ENCODE data around the gene UMOD.
"Not testable (repeated sequence)": the region's sequence is repeated elsewhere in the genome, so short reads cannot be mapped to it uniquely, and the experiment has no call there.

UMOD gene

DNA sequence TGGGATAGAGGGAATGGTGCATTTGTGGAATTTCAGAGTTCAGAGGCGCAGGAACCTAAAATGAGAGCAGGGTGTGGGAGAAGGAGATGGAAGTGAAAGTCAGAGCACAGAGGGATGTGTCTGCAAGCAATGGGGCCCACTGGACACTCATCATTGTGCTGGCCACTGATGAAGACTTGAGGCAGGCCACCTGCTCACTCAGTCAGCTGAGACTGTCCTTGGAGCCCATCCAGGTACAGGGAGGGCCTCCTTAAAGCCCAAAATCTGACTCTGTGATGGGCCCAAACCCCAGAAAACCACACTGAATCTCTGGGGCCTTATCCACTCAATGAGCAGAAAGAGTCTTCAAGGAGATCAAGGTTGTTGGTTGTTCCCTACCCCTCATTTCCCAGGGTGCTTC, 30.8 kb downstream of the UMOD start:
- H3K79me2 ChIP-seq, result no peaks in the 10 kb centered on the region
- H3K4me3 ChIP-seq (ENCODE audit: low read depth, low read length), result no peak overlapping the region
- no peaks in the 10 kb centered on the region for H3K4me1 ChIP-seq
- H3K27me3 ChIP-seq (ENCODE audit: control insufficient read depth, insufficient read depth, low read length), result no peaks in the 10 kb centered on the region
- H3K4me2 ChIP-seq (ENCODE audit: low read length), result no peak overlapping the region
- H3K36me3 ChIP-seq (ENCODE audit: control insufficient read depth, insufficient read depth, low read length), result no peaks in the 10 kb centered on the region
- no peak overlapping the region for H3K9ac ChIP-seq
- H2AFZ ChIP-seq, result no peak overlapping the region
- no peak overlapping the region for H3K27ac ChIP-seq
- TF ChIP-seq, protein P1, sequence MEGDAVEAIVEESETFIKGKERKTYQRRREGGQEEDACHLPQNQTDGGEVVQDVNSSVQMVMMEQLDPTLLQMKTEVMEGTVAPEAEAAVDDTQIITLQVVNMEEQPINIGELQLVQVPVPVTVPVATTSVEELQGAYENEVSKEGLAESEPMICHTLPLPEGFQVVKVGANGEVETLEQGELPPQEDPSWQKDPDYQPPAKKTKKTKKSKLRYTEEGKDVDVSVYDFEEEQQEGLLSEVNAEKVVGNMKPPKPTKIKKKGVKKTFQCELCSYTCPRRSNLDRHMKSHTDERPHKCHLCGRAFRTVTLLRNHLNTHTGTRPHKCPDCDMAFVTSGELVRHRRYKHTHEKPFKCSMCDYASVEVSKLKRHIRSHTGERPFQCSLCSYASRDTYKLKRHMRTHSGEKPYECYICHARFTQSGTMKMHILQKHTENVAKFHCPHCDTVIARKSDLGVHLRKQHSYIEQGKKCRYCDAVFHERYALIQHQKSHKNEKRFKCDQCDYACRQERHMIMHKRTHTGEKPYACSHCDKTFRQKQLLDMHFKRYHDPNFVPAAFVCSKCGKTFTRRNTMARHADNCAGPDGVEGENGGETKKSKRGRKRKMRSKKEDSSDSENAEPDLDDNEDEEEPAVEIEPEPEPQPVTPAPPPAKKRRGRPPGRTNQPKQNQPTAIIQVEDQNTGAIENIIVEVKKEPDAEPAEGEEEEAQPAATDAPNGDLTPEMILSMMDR (IDR thresholded peaks at IDR 0.05), result no peak
- H3K9me3 ChIP-seq (ENCODE audit: control insufficient read depth, low read length), result no peaks in the 10 kb centered on the region

DNA sequence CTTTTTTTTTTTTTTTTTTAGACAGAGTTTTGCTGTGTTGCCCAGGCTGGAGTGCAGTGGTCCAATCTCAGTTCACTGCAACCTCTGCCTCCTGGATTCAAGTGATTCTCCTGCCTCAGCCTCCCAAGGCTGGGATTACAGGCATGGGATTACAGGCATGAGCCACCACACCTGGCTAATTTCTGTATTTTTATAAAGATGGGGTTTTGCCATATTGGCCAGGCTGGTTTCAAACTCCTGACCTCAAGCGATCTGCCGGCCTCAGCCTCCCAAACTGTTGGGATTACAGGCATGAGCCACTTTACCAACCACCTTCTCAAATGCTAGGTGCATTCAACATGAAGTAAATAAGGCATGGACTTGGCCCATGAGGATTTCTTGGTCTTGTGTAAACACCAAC, 31.5 kb downstream of the UMOD start:
- H3K9ac ChIP-seq; H3K79me2 ChIP-seq; H2AFZ ChIP-seq; H3K4me3 ChIP-seq (ENCODE audit: low read depth, low read length); H3K4me1 ChIP-seq; H3K4me2 ChIP-seq (ENCODE audit: low read length); H3K36me3 ChIP-seq (ENCODE audit: control insufficient read depth, insufficient read depth, low read length); H3K27ac ChIP-seq; H3K9me3 ChIP-seq (ENCODE audit: control insufficient read depth, low read length); H3K27me3 ChIP-seq (ENCODE audit: control insufficient read depth, insufficient read depth, low read length): not testable (repeated sequence)

DNA sequence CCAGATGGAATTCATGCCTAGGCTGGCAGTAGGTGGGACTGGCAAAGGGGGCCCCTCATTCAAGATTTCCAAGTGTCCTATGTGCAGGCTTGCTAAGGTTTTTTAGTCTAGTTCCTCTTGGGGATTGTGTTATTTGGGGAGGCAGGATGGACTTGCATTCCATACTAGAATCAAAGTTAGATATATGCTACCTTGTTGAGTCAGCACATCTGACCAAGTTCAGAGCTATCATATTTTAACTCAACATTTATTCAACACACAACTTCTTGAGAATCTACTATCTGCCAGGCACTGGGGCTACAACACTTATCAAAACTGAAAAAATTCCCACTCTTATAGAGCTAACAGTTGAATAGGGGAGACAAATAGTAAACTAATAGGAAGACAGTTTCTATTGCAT, 31.9 kb downstream of the UMOD start:
- Histone ChIP-seq H3K4me1 (no peaks in the 10 kb centered on the region), H3K27ac (no peak overlapping the region), H3K36me3 (ENCODE audit: control insufficient read depth, insufficient read depth, low read length) (no peaks in the 10 kb centered on the region), H2AFZ (no peak overlapping the region), H3K9ac (no peak overlapping the region), H3K27me3 (ENCODE audit: control insufficient read depth, insufficient read depth, low read length) (no peaks in the 10 kb centered on the region), H3K4me2 (ENCODE audit: low read length) (no peak overlapping the region), H3K79me2 (no peaks in the 10 kb centered on the region), H3K9me3 (ENCODE audit: control insufficient read depth, low read length) (no peaks in the 10 kb centered on the region), H3K4me3 (ENCODE audit: low read depth, low read length) (no peak overlapping the region)
- TF ChIP-seq, protein P1 (IDR thresholded peaks at IDR 0.05), result no peak

DNA sequence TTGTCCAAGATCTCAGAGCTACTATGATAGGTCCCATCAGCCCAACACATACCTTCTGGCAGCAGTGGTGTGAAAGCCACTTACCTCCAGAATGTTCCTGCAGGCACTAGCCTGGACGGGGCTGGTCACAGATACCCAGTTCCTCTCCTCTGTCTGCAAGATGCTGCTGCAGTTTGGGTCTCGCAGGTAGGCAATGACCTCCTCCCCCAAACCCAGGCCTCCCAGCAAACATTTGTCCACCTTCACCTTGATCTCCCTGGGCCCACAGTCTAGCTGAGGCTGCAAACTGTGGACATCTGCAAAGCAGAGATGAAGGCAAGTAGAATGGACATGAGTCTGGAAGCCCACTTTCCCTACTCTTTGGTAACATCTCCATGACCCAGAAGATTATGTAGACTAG, 32.3 kb downstream of the UMOD start:
- no peak overlapping the region for H2AFZ ChIP-seq
- H3K27me3 ChIP-seq (ENCODE audit: control insufficient read depth, insufficient read depth, low read length), result no peaks in the 10 kb centered on the region
- H3K9ac ChIP-seq, result no peak overlapping the region
- no peak overlapping the region for H3K27ac ChIP-seq
- H3K79me2 ChIP-seq, result no peaks in the 10 kb centered on the region
- no peaks in the 10 kb centered on the region for H3K4me1 ChIP-seq
- H3K9me3 ChIP-seq (ENCODE audit: control insufficient read depth, low read length), result no peaks in the 10 kb centered on the region
- TF ChIP-seq, protein P1 (IDR thresholded peaks at IDR 0.05), result no peak
- no peak overlapping the region for H3K4me3 ChIP-seq (ENCODE audit: low read depth, low read length)
- no peaks in the 10 kb centered on the region for H3K36me3 ChIP-seq (ENCODE audit: control insufficient read depth, insufficient read depth, low read length)
- no peak overlapping the region for H3K4me2 ChIP-seq (ENCODE audit: low read length)

DNA sequence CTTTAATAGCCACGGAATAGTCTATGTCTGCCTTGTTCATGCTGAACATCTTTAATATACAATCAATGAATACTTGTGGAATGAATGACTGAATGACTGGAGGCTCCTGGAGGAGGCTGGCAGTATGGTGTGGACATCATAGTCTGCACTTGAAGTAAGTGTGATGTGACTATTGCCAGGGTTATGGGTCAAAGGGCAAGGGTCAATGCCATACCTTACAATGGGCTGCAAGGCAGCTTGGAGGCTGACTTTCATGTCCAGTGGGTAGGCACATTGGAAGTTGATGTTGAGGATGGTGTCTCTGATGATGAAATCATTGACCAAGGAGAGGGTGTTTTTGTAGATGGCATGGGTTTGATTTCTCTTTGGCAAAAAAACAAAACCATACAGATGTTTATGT, 33.1 kb downstream of the UMOD start:
- H3K9me3 ChIP-seq (ENCODE audit: control insufficient read depth, low read length), result no peaks in the 10 kb centered on the region
- no peaks in the 10 kb centered on the region for H3K4me1 ChIP-seq
- H2AFZ ChIP-seq, result no peak overlapping the region
- H3K36me3 ChIP-seq (ENCODE audit: control insufficient read depth, insufficient read depth, low read length), result no peaks in the 10 kb centered on the region
- H3K4me3 ChIP-seq (ENCODE audit: low read depth, low read length), result no peak overlapping the region
- H3K27me3 ChIP-seq (ENCODE audit: control insufficient read depth, insufficient read depth, low read length), result no peaks in the 10 kb centered on the region
- no peak overlapping the region for H3K9ac ChIP-seq
- H3K27ac ChIP-seq, result no peak overlapping the region
- H3K79me2 ChIP-seq, result no peaks in the 10 kb centered on the region
- TF ChIP-seq, protein P1 (IDR thresholded peaks at IDR 0.05), result no peak
- no peak overlapping the region for H3K4me2 ChIP-seq (ENCODE audit: low read length)
